GM21717 (cell line): Measurements from ENCODE around the gene CADM1.

Experiments used
- ATAC-seq: cut with Tn5 transposase; IDR thresholded peaks from one replicate; pipeline ENCODE4 v1.9.1; 2021; ENCODE audit warnings: mild to moderate bottlenecking, moderate library complexity; ENCODE audit not compliant: unreplicated experiment

Gene CADM1

DNA sequence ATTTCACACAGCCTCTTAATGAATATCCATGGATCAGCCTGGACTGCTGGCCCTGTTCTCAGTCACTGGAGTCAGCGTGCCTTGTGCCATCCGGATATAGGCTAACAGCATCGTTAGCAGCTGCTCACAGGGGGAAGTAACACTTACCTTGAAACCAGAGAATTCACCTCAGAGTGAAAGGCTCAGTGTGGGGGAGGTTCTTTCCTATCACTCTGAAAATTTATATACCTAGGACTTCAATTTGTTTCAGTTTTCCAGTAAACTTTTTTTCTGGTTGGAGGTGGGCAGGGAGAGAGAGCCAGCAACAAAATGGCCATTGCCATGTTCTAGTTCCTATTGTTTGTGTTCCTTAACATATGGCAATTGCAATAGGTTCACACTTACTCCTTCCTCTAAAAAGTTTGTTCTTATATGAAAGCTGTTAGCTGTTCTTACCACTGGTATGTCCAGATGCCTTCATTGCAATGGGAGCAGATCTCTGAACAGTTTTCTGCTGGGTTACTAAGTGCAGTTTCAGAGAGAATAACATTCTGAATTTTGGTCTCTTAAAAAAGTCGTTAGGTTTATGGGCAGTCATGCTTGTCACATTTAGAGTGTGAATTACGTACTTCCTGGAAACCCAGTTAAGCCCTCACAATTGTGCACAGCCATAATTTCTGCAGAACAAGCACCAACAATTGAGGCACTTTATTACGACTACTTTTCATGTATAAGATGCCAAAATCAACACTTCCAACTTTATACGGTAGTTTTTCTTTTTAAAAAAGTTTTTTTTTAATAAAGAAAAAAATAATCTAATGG lies 247.6 kb downstream of the CADM1 start:
- peak; percentile 87 for ATAC-seq

DNA sequence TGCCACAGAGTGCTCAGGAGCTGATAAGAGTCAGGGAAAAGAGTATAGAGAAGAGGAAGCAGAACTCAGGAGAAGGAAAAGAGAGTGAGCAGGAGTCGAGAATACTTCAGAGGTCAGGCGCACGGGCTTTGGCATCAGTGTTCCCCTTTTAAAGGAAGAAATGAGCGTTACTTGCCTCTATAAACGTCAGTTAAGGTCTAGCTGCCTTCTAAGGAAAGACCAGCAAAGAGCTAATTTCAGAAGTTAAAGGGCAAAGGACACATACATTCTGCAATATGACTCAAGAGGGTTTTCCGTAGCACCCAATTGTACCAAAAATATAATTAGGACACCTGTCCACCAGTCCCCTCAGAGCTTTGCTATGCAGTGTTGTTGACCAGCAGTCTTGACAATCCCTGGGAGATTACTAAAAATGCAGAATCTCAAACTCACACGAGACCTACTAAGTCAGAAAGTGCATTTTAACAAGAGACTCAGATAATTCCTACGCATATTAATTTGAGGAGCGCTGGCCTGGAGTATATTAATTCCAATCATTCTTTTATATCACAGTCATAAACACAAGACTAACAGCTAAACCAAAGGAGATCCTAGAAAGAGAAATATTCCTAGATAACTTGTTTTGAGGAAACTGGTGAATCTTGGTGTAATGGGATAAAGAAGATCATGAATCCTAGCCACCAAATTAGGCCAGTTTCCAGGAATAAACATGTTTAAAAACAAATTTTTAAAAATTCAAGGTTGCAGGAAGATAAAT lies 249.0 kb downstream of the CADM1 start:
- no peak for ATAC-seq

DNA sequence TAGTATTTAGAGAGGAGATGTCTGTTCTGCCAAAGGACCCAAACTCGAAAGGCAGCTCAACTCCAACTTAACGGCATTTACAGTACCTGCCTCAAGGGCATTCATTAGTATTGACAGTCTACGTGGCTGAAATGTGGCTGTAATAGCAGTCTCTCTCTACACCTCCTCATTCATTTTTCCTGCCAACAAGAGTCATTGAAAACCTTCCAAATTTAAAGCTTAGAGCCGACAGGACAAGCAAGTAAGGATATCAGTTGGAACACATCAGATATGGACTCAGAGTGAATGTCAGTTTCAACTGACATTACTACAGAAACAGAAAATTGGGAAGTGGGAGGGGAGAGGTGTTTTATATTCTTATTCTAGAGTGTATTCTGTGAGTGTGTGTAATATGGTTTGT lies 253.1 kb downstream of the CADM1 start:
- ATAC-seq, result no peak

DNA sequence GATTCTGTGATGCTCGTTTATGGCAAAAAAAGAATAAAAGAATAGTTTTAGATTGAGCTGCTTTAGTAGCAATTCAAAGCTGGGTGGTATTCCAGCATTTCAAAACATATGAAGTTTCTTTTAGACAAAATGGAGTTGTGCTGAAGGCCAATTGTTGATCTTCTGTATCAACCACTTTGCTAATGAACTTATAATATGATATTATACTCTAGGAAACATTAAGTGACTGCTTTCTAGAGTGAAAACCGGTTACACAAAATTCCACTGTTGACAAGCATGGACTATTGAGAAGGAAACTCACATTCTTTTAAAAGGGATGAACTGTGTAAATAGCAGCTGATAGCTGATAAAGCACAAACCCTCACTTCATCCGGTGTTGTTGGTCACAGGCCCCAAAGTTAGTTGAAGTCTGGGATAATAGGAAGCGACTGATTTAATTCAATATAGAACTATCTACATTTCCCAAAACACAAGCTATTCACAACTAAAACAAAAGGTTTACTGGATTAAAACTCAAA lies 255.1 kb downstream of the CADM1 start:
- no peak for ATAC-seq

DNA sequence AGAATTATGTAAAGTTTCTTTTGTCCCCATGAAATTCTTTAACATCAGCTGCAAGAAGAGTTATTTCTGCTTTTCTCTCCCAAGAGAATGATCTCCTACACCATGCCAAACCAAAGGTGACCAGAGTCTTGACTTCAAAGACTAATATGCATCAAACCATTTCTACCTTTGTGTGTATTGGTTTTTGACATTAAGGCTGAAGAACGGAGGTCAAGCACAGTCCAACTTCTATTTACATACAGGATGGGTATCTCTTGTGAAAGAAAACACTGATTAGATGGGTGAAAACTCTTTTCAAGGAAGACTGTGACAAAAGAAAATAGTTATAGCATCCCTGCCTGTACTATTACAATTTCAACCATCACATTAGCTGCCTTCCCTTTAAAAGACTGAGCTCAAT lies 256.3 kb downstream of the CADM1 start:
- ATAC-seq, result no peak

DNA sequence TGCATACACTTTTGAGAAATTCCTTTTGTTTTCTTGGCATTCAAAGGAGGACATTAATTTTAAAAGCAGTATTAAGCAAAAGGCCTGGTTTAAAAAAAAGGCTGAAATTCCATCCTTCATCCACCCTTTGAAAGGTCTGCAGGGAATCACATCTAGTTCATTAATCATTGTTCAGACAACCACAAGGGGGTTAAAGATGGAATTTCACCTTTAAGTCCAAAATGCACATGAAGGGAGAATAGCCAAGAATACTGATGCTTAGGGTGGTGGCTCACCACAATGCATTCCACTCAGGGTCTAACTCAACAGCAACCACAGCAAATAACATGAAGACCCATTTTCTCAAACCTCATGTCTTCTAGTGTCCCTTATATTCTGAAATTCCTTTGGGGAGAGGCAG lies 256.9 kb downstream of the CADM1 start:
- no peak for ATAC-seq

DNA sequence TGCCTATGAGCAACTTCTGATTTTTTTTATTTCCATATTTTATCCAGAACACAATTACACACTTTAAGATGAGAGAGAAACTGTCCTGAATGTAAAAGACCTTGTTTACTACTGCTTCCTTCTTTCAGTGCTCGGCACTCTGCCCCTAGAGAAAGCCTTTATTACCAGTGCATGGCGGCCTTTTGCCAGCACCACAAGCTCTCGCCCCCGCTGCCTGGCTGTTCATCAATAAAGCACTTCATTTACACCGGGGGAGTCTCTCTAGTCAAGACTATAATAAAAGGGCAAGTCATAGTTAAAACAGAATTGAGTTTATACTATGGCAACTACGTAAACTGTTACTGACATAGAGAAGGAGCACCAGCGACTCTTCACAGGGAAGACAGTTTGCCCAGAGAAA lies 259.5 kb downstream of the CADM1 start:
- no peak for ATAC-seq

DNA sequence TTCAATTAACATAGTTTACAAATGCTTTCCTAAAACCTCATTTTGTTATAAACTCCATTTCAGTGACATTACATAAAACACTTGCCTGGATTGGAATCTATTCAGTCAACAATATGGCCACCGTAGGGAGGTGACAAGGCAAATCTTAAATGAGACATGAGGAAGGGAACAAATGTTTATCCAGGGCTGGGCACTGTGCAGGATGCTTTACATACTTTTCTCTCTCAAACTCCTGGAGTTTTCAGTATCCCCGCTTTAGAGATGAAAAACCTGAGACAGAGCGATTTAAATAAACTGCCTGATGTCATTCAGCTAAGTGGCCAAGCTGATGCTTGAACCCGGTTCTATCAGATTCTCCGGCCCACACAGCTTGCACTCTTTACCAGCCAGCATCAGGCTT lies 259.9 kb downstream of the CADM1 start:
- no peak for ATAC-seq

DNA sequence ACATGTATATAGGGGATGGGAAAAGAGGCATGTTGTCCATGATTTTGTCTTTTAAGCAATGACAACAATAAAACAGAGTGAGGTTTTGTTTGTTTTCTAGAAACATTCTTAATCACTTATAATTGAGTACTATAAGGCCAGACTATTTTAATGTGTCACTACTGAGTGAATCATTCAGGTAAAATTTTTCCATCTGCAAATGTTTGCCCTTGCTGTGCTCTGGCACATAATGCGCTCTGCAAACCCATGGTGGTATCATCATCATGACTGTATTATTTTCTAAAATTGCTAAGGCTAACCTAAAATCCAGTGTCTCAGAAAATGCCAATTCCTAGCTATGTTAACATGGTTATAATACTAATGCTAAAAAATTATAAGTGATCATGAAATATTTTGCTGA lies 261.2 kb downstream of the CADM1 start:
- ATAC-seq, result no peak

DNA sequence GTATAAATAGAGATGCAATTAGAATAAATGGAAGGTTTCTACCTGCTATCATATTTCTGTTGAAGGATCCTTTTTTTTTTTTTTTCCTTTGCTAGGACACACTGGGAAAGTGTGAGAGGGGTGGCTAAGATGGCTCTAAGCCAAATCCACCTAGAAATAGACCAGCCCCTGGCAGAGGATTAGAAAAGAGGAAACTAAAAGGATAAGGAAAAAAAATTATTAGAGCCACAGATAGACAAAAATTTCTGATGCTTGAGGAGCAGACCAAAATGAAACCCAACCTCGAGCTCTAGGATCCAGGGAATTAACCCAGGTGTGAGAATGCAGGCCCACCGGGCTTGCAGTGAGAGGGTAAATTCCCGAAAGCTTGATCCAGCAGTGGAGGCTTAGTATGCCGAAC lies 262.3 kb downstream of the CADM1 start:
- no peak for ATAC-seq

DNA sequence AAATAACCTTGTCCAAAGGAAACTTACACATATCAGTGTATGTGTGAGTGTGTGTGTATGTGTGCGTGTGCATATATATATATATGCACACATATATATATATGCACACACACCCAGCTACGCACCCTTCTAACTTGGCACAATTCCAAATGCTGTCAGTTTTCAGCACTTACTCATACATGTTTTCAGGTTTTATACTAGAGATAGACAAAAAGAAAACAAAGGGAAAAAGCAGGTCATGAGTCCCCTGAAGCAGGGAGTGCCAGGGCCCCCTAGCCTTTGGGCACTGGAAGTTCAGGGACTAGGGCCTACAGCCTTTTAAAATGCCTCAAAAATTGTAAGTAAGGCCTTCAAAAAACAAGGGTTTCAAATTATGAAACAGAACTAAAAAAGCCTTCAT lies 265.4 kb downstream of the CADM1 start:
- ATAC-seq, result no peak

DNA sequence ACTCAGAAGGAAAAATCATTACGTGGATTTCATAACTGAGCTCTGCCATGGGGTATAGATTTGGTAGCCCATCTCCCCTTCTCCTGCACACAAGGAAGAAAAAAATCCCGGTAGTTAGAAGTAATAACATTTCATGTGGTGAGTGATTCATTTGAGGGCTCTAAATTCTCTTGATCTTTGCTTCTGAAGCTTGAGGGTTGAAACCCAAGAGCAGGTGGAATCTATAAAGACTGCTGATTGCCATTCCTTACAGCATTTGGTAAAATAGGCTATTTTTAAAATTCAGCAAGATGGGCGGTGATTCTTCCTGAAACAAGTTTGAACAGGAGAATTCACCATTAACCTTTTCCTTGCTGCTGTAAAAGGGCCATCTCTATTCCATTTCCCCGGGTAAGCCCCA lies 266.1 kb downstream of the CADM1 start:
- ATAC-seq, result no peak

DNA sequence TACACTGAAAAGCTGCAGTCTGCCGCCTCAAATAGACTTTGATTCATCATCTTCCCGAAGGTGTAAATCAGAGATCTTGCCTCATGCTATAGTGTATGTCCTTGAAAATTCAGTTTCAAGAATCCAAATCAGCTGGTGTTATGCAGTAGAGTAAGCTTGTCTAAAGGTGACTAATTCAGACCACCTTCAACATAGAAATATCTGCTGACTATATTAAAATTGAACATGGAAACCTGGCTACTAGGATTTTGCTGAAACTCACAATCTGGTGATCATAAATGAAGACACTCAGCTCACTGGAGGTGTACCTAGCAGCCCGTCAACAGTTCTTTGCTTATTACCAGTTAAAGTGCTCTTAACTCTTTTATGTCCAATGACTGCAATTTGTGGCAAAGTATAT lies 266.6 kb downstream of the CADM1 start:
- ATAC-seq, result no peak

DNA sequence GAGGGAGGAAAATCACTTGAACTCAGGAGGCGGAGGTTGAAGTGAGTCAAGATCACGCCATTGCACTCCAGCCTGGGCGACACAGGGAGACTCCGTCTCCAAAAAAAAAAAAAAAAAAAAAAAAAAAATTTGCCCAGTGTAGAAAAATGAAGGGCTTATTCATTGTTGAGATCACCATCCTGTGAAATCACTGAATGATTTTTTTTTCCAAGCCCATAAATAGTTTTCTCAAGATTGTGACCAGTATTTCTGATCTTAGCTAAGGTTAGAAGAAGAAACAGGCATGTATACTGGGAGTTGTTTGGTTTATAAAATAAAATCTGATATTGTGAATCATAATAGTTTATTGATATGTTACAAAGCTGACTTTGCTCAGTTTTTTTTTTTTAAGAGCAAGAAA lies 269.4 kb downstream of the CADM1 start:
- no peak for ATAC-seq

DNA sequence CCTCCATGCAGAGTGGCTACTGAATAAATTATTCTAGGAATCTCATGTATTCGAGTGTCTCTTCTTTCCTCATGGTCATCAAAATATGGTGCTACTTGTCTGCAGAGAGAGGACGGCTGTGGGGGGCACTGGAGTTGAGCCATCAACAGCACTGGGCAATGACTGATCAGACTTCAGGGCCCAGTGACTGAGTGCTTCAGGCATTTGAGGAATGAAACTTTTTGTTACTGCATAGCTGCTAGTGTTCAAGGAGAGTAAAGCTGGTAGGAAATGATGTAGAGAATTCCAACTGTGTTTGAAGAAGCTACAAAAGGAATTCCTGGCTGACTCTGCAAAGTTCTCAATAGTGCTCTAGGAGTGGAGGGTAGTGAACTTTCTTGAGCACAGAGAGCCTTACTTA lies 277.7 kb downstream of the CADM1 start:
- no peak for ATAC-seq

DNA sequence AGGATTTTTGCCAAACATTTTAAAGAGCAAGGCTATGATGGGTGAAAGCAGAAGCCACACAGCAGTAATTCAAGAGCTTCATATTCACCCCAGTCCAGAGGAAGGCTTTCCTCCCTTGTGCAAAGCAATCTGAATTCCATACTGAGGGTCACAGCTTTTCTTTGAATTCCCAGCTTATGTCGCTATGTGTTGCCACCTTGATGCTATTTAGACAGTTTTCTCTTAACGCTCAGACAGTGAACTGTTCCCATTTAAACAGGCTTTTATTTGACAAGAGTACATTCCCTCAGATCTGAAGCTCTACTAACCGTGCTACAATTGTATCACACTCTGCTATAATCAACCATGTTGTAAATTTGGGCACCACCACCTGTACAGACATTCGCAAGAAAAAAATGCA lies 279.7 kb downstream of the CADM1 start:
- ATAC-seq, result no peak

DNA sequence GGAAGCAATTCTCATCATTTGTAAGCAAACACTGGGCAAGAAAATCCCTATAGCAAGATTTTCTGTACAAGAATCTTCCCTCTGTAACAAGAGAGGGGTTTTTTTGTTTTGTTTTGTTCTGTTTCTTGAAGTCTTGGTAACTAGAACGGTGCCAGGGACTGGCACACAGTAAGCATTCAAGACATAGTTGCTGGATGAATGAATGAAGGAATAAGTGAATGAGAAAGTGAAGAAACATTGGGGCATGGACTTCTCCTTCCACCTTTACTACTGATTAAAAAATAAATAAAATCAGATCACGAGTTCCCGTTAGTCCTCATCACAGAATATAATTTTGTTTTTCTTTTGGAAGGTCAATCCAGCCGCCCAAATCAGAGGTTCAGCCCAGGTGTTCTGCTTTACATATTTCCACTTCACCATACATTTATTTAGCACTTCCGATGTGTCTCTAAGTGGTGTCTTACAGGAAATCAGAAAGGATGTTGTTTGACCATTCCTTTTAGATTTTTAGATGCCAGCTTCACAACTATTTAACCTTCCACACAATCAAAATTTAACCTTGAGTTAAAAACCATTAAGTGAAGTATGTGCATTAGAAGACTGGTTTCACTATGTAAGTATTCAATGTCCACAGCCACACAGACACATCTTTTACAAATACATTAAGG lies 281.2 kb downstream of the CADM1 start:
- peak; percentile 32 for ATAC-seq

DNA sequence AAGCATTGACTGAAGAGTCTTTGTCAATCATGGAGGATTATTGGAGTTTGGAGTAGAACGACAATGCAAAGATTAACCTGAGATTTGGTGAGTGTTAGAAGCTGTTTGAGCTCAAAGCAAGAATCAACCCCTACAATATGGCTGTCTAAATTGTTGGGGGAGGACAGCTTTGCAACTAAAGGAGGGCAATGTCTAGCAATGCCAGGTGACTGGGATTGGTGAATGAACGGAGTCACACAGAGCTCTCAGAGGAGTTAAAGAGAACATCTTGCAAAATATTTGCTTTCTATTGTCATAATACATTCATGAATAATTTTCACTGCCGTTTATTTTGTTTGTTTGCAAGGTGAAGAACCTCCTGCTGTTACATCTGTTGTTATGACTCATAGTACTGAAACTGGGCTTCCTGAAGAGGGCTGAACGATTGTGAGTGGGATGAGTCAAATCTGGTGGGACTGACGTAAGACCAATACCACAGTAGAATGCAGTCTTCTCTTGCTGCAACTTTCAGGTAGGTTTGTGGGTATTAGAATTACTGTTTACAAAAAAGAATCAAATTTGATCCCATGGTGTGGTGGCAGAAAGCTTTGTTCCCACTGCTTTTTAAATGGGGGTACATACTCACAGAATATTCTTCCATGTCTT lies 281.9 kb downstream of the CADM1 start:
- peak; percentile 97 for ATAC-seq

DNA sequence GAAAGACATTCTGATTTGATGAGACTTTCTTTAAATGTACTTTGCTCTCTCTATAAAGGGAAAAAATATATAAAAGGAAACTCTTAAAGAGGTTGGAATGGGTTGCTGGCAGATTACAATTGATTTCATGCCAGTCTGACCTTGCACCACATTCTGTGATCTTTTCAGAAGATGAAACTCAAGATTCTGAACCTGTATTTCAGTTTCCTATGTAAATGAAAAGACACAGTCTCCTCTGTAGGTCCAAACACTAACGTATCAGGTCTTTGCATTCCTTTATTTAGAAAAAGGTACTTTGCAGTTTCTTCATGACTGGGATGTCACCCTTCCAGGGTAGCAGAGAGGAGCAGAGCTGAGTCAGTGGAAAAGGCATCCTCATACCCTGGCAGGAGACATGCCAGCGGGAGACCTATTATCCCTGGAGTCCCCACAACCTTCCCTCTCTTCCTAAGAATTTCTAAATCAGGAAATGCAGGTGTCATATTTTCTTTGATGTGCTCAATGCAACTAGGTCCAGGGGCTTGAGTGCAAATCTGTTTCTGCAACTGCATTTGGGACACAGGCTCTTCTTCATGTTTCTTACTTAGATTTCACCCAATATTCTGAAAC lies 282.6 kb downstream of the CADM1 start:
- no peak for ATAC-seq

DNA sequence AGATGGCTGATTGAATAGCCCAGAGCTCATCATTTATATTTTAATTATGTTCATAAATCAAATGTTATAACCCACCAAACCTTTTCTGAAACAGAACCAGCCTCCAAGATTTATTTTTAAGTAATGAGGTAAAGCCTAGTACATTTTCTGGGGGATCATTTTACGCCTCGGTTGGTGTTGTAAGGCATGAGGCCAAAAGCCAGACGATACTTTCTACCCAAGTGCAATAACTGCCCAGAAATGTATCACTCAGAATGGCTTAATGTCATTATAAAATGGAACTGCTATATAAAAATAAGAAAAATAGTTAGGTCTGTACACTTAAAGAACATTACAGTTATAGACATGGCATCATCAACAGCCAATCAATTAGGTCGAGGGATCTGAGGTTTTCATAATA lies 283.3 kb downstream of the CADM1 start:
- no peak for ATAC-seq

DNA sequence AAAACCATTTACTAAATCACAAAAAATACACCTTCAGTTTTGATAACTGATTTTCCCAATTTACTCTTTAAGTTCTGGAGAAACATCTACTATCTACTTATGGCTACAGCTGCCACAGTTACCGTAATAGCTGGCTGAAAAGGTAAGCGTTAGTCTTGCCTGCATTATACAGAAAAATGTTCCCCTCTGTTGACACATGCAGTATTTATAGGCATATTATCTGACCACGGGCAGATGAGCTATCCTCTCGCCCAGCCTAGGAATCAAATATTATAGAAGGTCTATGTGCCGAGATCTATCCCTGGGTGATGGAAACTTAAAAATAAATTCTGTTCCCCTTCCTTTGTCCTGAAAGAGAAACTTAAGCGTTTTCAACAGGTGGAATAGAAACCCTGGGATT lies 283.8 kb downstream of the CADM1 start:
- ATAC-seq, result no peak
